GM21423 (cell line): ENCODE data around the gene CENPB.
"Not testable (repeated sequence)": the region's sequence is repeated elsewhere in the genome, so short reads cannot be mapped to it uniquely, and the experiment has no call there.

Experiments
- ATAC-seq: cut with Tn5 transposase; IDR thresholded peaks from one replicate; pipeline ENCODE4 v1.9.1; 2021; ENCODE audit warnings: mild to moderate bottlenecking, moderate library complexity; ENCODE audit not compliant: unreplicated experiment

The CENPB gene

GRCh38 chr20:3786665-3787323, at the start of gene CENPB:
CENPB (minus strand) TSS chr20:3786740; CDS start chr20:3786483, 257 bp downstream.
- ATAC-seq, result peak; percentile 79

GRCh38 chr20:3836132-3836531, 49.6 kb upstream of the CENPB start:
- ATAC-seq, result no peak

GRCh38 chr20:3829891-3830290, 43.4 kb upstream of the CENPB start:
- not testable (repeated sequence) for ATAC-seq

- ATAC-seq, result no peak
Observed at GRCh38 chr20:3828798-3829197, 42.3 kb upstream of the CENPB start.

GRCh38 chr20:3826420-3826819, 39.9 kb upstream of the CENPB start:
- ATAC-seq, result no peak

- ATAC-seq, result no peak
Observed at GRCh38 chr20:3825526-3825925, 39.0 kb upstream of the CENPB start.

- ATAC-seq, result no peak
Observed at GRCh38 chr20:3823881-3824280, 37.3 kb upstream of the CENPB start.

- ATAC-seq, result no peak
Observed at GRCh38 chr20:3821996-3822395, 35.5 kb upstream of the CENPB start.

GRCh38 chr20:3820901-3821727, 34.6 kb upstream of the CENPB start:
- no peak for ATAC-seq

GRCh38 chr20:3820048-3820900, 33.7 kb upstream of the CENPB start, which contains the start of gene AP5S1:
AP5S1 (plus strand) TSS chr20:3820547; CDS start chr20:3822118, 1,571 bp downstream.
- ATAC-seq, result peak; percentile 81

GRCh38 chr20:3819411-3820047, 33.0 kb upstream of the CENPB start:
- no peak for ATAC-seq

- ATAC-seq, result no peak
Observed at GRCh38 chr20:3818155-3819151, 31.9 kb upstream of the CENPB start.

- ATAC-seq, result no peak
Observed at GRCh38 chr20:3815703-3816315, 29.3 kb upstream of the CENPB start.

GRCh38 chr20:3814928-3815495, 28.5 kb upstream of the CENPB start:
- no peak for ATAC-seq

- no peak for ATAC-seq
Observed at GRCh38 chr20:3813848-3814581, 27.5 kb upstream of the CENPB start.

- no peak for ATAC-seq
Observed at GRCh38 chr20:3812975-3813847, 26.7 kb upstream of the CENPB start.

- ATAC-seq, result no peak
Observed at GRCh38 chr20:3812259-3812681, 25.7 kb upstream of the CENPB start.
